ENCODE results near the gene OR52B6. TPM values are rescaled to one million over a fixed set of nuclear protein-coding genes. Genes with fewer than 3 reads are reported as not detected.
A peak's percentile ranks its signal among the peaks of the same experiment; 100 is the strongest.
"Not testable (repeated sequence)": the region's sequence is repeated elsewhere in the genome, so short reads cannot be mapped to it uniquely, and the experiment has no call there.

The OR52B6 gene
- total RNA-seq, 3 donors from 2014 or later (not counting 1 experiment from before 2014, with no cell fraction given), result not detected

DNA sequence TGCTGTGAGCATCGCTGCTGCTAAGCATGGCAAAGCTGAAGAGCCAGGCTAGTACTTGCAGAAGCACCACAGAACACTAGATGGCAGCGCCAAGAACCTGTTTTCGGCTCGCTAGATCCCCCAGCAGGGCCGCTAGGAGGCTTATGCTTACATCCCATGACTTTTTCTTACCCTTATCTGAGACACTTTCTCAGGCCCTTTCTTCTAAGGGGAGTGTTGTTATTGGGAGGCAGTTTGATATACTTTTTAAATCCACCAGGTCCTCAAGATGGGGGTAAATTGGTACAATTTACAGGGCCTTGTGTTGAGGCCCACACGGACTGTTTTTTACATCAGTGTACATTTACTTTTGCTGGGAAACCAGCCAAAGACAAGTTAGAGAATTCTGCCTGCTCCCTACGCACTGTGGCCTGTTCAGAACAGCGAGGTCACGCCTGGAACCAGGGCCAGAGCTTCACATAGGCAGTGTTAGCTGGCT lies 19.7 kb downstream of the OR52B6 start:
- TF ChIP-seq, protein P1, sequence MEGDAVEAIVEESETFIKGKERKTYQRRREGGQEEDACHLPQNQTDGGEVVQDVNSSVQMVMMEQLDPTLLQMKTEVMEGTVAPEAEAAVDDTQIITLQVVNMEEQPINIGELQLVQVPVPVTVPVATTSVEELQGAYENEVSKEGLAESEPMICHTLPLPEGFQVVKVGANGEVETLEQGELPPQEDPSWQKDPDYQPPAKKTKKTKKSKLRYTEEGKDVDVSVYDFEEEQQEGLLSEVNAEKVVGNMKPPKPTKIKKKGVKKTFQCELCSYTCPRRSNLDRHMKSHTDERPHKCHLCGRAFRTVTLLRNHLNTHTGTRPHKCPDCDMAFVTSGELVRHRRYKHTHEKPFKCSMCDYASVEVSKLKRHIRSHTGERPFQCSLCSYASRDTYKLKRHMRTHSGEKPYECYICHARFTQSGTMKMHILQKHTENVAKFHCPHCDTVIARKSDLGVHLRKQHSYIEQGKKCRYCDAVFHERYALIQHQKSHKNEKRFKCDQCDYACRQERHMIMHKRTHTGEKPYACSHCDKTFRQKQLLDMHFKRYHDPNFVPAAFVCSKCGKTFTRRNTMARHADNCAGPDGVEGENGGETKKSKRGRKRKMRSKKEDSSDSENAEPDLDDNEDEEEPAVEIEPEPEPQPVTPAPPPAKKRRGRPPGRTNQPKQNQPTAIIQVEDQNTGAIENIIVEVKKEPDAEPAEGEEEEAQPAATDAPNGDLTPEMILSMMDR (IDR thresholded peaks at IDR 0.05), result peak; percentile 63
- peak; percentile 39 to 78 for DNase-seq
- Mint-ChIP-seq H3K4me1 (peaks cover 7 to 12% of the 10 kb centered on the region in 2 donors), H3K36me3 (no peaks in the 10 kb centered on the region), H3K27ac (no peak overlapping the region), H3K4me3 (no peak overlapping the region), H3K27me3 (ENCODE audit: low read depth in 2 of 2) (peaks cover 7 to 13% of the 10 kb centered on the region in 2 donors), H3K9me3 (no peaks in the 10 kb centered on the region)
- H3K9me3 ChIP-seq (ENCODE audit: control insufficient read depth, insufficient read depth, low read length), result no peaks in the 10 kb centered on the region
- 54% methylated on average over 8 of the region's 9 CpGs for WGBS (ENCODE audit: insufficient coverage)
- H3K36me3 ChIP-seq (ENCODE audit: control insufficient read depth, insufficient read depth, low read length), result no peaks in the 10 kb centered on the region
- H3K4me3 ChIP-seq (ENCODE audit: low read length), result no peak overlapping the region
- H3K4me1 ChIP-seq (ENCODE audit: control insufficient read depth, insufficient read depth, low read length), result peaks cover 11% of the 10 kb centered on the region
- intact Hi-C loops (cut with micrococcal nuclease), result loop anchor here (1.0 kb wide), 1 partner anchor 208 kb away; the partner anchor contains the start of gene OR52N2
- ATAC-seq, result peak; percentile 82 to 92 (median 92)
- no peak overlapping the region for H3K27ac ChIP-seq (ENCODE audit: low read length)
- no peaks in the 10 kb centered on the region for H3K27me3 ChIP-seq (ENCODE audit: control insufficient read depth, insufficient read depth, low read length)

DNA sequence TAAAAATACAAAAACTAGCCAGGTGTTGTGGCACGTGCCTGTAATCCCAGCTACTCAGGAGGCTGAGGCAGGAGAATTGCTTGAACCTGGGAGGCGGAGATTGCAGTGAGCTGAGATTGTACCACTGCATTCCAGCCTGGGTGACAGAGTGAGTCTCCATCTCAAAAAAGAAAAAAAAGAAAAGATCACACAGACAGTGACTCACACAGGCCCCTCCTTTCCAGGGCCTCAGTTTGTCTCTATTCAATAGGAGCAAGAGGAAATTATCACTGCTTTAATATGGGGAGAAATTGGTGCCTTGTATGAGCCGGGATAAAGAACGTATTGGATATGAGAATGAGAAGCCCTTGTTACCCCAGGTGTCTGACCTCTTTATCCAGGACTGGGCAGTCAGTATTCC lies 22.1 kb downstream of the OR52B6 start:
- H3K27me3 ChIP-seq (ENCODE audit: control insufficient read depth, insufficient read depth, low read length); H3K4me3 ChIP-seq (ENCODE audit: low read length); DNase-seq; H3K36me3 Mint-ChIP-seq; H3K27ac ChIP-seq (ENCODE audit: low read length); ATAC-seq; H3K36me3 ChIP-seq (ENCODE audit: control insufficient read depth, insufficient read depth, low read length); H3K4me3 Mint-ChIP-seq; H3K9me3 Mint-ChIP-seq; H3K4me1 ChIP-seq (ENCODE audit: control insufficient read depth, insufficient read depth, low read length); H3K9me3 ChIP-seq (ENCODE audit: control insufficient read depth, insufficient read depth, low read length); intact Hi-C loops (cut with micrococcal nuclease); H3K27me3 Mint-ChIP-seq (ENCODE audit: low read depth in 2 of 2); H3K4me1 Mint-ChIP-seq; H3K27ac Mint-ChIP-seq: not testable (repeated sequence)
- 96% methylated on average over 4 of the region's 4 CpGs for WGBS (ENCODE audit: insufficient coverage)

DNA sequence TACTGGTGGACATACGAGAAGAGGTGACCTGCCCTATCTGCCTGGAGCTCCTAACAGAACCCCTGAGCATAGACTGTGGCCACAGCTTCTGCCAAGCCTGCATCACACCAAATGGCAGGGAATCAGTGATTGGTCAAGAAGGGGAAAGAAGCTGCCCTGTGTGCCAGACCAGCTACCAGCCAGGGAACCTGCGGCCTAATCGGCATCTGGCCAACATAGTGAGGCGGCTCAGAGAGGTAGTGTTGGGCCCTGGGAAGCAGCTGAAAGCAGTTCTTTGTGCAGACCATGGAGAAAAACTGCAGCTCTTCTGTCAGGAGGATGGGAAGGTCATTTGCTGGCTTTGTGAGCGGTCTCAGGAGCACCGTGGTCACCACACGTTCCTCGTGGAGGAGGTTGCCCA lies 22.6 kb downstream of the OR52B6 start:
- Mint-ChIP-seq H3K27ac (no peak overlapping the region), H3K27me3 (ENCODE audit: low read depth in 2 of 2) (peaks cover 0 to 3% of the 10 kb centered on the region in 2 donors), H3K36me3 (no peaks in the 10 kb centered on the region), H3K4me1 (no peaks in the 10 kb centered on the region), H3K9me3 (no peaks in the 10 kb centered on the region), H3K4me3 (no peak overlapping the region)
- no peaks in the 10 kb centered on the region for H3K4me1 ChIP-seq (ENCODE audit: control insufficient read depth, insufficient read depth, low read length)
- intact Hi-C loops (cut with micrococcal nuclease), result no loop called here
- H3K27me3 ChIP-seq (ENCODE audit: control insufficient read depth, insufficient read depth, low read length), result no peaks in the 10 kb centered on the region
- no peaks in the 10 kb centered on the region for H3K36me3 ChIP-seq (ENCODE audit: control insufficient read depth, insufficient read depth, low read length)
- WGBS (ENCODE audit: insufficient coverage), result 94% methylated on average over 8 of the region's 8 CpGs
- TF ChIP-seq, protein P1 (IDR thresholded peaks at IDR 0.05), result no peak
- ATAC-seq (no peak), DNase-seq (no peak)
- no peak overlapping the region for H3K27ac ChIP-seq (ENCODE audit: low read length)
- H3K9me3 ChIP-seq (ENCODE audit: control insufficient read depth, insufficient read depth, low read length), result no peaks in the 10 kb centered on the region
- no peak overlapping the region for H3K4me3 ChIP-seq (ENCODE audit: low read length)

DNA sequence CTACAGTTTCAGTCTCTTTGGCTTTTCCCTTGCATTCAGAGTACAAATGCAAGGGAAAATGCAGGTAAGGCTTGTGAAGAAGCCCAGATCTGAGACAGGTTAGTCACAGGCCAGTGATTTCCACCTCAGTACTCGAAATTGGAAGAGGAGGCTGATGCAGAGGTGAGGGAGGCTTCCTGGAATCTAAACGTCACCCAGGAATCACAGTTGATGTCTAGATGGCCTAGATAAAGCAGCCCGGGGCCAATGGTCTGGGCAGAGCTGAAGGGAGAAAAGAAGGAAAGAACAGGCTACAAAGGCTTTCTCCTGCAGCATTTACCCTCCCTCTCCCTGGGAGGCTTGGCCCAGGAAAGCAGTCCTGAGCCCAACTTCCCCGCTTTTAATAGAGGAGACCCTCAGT lies 24.2 kb downstream of the OR52B6 start:
- H3K9me3 Mint-ChIP-seq, result no peaks in the 10 kb centered on the region
- Histone ChIP-seq H3K4me1 (ENCODE audit: control insufficient read depth, insufficient read depth, low read length) (no peaks in the 10 kb centered on the region), H3K27me3 (ENCODE audit: control insufficient read depth, insufficient read depth, low read length) (no peaks in the 10 kb centered on the region), H3K27ac (ENCODE audit: low read length) (no peak overlapping the region), H3K4me3 (ENCODE audit: low read length) (no peak overlapping the region), H3K9me3 (ENCODE audit: control insufficient read depth, insufficient read depth, low read length) (no peaks in the 10 kb centered on the region), H3K36me3 (ENCODE audit: control insufficient read depth, insufficient read depth, low read length) (no peaks in the 10 kb centered on the region)
- no peaks in the 10 kb centered on the region for H3K27me3 Mint-ChIP-seq (ENCODE audit: low read depth in 2 of 2)
- no peak overlapping the region for H3K27ac Mint-ChIP-seq
- ATAC-seq, result no peak
- TF ChIP-seq, protein P1 (IDR thresholded peaks at IDR 0.05), result no peak
- intact Hi-C loops (cut with micrococcal nuclease), result no loop called here
- no peaks in the 10 kb centered on the region for H3K4me1 Mint-ChIP-seq
- no peak for DNase-seq
- no peak overlapping the region for H3K4me3 Mint-ChIP-seq
- no peaks in the 10 kb centered on the region for H3K36me3 Mint-ChIP-seq
- WGBS (ENCODE audit: insufficient coverage), result 78% methylated on average over 4 of the region's 4 CpGs
